Measurements from ENCODE around the gene FCRL1.

FCRL1 gene, protein sequence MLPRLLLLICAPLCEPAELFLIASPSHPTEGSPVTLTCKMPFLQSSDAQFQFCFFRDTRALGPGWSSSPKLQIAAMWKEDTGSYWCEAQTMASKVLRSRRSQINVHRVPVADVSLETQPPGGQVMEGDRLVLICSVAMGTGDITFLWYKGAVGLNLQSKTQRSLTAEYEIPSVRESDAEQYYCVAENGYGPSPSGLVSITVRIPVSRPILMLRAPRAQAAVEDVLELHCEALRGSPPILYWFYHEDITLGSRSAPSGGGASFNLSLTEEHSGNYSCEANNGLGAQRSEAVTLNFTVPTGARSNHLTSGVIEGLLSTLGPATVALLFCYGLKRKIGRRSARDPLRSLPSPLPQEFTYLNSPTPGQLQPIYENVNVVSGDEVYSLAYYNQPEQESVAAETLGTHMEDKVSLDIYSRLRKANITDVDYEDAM

DNA sequence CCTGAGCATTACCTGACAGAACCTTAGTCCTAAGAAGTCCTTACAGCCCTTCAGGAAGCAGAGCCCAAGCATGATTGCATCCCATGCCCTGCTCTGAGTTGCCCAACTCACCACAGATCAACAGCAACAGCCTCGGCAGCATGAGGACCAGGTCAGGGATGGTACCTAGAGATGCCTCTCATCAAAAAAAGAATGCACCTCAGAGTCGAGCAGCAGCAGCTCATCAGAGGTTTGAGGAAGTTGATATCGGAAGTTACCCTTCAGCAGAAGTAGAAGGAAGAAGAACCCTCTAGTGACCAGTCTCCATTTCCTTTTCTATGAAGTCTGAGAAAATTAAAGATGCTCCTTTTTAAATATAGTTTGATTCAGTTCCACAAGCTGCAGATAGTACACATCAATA is at the start of gene FCRL1:
FCRL1 (minus strand) TSS at position 225 of the 400 bp plus-strand sequence; CDS start at position 142, 83 bp downstream.
- DNase-seq (ENCODE audit: low read depth in 1 of 2, low spot score in 1 of 2), result no peak

DNA sequence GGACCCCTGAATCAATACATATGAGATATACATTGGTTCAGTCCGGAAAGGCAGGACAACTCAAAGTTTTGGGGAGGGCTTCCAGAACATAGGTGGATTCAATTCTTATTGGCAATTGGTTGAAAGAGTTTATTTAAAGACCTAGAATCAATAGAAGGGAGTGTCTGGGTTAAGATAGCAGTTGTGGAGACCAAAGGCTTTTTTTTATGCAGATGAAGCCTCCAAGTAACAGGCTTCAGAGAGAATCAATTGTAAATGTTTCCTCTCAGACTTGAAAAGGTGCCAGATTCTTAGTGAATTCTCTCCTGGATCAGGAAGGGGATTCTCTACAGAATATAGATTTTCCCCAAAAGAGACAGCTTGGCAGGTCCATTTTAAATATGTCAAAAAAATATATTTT is 48.7 kb upstream of the FCRL1 start:
- DNase-seq (ENCODE audit: low read depth in 1 of 2, low spot score in 1 of 2), result no peak

DNA sequence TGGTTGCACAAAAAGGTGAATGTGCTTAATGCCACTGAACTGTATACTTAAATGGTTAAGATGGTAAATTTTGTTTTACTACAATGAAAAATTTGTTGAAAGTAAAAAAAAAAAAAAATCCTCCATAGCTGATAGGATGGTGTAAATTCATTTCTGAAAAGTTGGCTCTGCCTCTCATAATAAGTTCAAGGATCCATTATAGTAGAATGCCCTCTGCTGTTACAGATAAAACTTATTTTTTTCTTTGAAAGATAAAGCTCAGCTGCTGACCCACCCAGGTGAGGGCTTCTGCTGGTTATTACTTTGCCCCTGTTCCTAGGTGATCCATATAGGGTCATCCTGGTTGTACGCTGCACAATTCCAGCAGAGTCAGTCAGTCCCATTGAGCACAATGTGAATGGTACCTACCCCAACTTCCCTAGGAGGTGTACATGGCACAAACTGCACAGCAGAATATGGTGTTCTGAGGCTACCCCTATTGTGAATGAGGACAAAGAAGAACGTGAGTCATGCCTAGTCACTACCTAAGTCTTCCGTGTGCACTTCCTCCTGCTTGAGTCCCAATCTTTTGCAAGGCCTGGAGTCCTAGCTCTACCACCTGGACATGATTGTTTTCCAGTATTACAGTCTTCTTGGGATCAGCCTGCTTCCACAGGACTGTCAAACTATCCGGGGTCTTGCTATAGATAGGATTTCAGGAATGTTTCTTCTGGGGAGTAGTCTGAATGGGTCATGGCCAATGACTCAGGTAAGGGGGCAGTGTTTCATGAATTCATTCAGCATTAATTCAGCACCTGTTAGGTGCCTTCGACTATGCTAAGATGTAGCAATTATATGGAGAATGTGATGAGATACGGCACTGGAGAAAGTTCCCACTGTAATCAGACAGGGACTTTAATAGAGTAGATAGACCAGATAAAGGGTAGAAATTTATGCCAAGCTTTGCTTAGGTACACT is 42.5 kb upstream of the FCRL1 start:
- DNase-seq (ENCODE audit: low read depth in 1 of 2, low spot score in 1 of 2), result no peak

DNA sequence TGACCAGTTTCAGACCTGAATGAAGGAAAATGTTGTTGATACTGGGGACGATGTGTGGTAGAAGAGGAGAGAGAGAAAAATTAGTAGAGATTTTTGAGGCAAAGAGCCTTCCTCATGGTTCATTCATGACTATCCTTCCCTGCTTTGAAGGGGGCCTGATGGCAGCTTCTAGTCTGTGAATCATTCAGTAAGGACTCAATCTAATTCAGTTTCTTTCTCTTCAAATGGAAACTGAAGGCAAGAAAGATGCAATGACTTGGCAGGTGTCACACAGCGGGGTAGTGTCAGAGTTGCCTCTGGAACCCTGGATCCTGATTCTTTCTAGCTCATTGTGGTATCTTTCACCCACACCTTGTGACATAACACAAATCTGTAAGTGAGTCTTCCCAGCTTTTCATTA is 36.6 kb upstream of the FCRL1 start:
- no peak for DNase-seq (ENCODE audit: low read depth in 1 of 2, low spot score in 1 of 2)

DNA sequence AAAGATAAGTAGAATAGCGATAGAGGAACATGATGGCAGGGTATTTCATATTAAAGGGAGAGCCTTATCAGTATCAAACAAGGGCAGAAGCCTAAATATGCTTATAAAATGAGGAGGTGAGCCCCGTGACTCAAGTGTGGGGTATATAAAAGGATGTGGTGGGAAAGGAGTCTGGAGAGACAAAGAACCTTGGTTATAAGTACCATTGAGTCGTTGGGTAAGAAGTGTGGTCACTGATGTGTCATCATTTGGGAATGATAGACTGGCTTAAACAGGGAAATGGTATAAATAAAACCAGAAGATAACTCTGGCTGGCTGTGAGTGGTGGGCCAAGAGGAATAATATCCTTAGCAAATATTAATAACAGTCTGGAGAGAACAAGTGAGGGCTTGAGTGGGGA is 32.6 kb upstream of the FCRL1 start:
- no peak for DNase-seq (ENCODE audit: low read depth in 1 of 2, low spot score in 1 of 2)

DNA sequence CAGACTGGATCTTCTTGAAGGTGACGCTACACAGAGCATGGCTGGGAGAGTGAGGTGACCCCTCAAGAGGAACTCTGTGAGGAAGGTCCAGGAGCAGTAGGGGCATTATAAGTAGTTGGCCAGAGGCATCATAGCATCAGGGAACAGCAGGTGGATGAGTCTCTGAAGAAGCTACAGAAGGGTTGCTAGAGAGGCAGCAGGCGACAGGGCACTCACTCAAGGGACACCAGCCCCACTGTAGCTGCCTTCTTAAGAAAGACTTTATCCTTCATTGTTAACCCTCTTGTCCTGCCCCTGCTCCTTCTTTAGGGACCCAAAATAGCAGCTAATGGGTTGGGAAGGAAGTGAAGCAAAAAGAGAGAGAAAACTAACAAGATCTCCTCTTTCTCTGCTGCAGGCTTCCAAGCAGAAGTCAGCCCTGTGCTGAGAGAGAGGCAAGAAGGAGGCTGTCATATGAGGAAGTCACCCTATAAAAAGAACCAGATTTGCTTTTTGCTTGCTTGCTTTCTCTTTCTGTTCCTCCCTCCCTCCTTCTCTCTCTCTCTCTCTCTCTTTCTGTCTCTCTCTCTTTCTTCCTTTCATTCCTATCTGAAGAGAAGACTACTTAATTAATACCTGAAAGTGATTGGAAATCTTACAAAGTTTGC is 29.4 kb upstream of the FCRL1 start:
- no peak for DNase-seq (ENCODE audit: low read depth in 1 of 2, low spot score in 1 of 2)

DNA sequence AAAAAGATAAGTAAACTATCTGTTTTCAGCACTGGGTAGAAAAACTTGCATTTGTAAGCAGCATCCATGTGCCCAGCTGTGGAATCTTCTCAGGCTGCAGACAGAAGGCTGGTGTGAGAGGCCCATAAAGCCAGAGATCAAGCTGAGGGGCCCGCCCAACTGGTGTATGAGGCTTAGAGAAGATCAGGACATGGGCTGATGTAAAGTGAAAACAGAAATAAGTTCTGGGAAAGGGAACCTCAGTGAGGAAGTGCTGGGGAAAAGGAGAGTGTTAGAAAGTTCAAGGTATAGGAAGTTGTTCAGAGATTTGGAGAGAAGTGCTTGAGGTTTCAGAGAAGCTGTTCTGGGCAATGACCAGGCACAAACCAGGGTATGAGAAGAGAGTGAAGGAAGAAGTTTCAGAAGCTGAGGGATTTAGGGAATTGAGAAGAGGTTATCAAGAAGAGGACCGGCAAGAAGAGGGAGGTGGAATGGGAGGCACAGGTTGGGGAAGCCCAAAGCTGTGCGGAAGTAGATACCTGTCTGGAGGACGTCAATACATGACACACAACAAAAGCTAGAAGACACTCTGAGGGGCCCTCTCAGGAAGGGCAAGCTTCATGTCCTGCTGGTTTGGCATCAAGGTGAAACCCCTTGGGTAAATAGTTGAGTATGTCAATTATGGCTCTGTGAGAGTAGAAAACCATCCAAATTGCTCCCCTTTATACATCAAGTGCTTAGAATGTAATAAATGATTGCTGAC is 24.3 kb upstream of the FCRL1 start:
- DNase-seq (ENCODE audit: low read depth in 1 of 2, low spot score in 1 of 2), result no peak

DNA sequence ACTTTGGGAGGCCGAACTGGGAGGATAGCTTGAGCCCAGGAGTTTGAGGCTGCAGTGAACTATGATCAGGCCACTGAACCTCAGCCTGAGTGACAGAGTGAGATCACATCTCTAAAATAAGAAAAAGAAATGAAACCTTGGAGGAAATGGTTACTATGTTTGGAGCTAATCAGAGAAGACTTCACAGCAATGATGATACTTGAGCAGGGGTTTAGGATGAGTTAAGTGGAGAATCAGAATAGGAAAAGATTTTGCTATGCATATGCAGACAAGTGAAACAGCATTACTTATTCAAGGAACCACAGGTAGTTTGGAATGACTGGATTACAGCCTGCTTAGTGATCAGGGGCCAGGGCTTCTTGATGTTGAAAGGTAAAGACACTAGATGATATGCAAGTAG is 23.0 kb upstream of the FCRL1 start:
- no peak for DNase-seq (ENCODE audit: low read depth in 1 of 2, low spot score in 1 of 2)

DNA sequence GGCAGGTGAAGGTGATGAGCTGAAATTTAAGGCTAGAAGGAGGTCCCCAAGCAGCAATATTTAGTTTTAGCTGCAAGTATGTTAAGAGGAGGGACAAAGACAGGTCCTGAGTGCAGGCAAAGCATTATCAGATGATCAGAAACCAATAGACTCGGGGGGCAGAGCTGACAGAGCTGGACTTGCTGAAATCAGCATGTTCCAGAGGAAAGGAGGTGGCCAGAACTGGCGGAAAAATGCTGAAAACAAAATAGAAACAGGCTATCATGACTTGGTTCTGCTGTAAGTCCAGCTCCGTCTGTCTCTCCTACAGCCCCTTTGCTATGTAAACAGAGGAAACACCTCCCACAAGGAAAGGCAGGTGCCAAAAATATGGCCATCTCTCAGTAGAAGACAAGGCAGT is 21.8 kb upstream of the FCRL1 start, which contains the start of gene CD5L:
CD5L (minus strand) TSS at position 101 of the 400 bp plus-strand sequence. CDS start 107 bp downstream, outside the sequence.
- no peak for DNase-seq (ENCODE audit: low read depth in 1 of 2, low spot score in 1 of 2)

DNA sequence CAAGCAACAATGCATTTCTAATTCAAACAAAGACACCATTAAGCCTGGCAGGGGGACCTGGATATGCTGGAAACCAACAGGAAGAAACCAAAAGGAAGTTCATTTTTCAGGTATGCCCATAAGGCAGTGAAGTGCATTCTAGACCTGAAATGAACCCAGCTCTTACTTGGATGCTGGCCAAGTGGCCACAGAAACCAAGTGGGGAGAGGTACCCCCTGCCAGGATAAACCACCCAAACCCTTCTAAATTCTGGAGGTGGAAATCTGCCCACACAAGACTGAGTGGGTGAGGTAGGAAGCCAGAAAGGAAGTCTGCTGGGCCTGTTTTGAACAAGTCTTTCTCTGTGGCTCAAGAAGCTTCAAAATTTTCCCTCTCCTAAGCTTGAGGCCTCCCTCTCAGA is 19.0 kb upstream of the FCRL1 start:
- no peak for DNase-seq (ENCODE audit: low read depth in 1 of 2, low spot score in 1 of 2)

DNA sequence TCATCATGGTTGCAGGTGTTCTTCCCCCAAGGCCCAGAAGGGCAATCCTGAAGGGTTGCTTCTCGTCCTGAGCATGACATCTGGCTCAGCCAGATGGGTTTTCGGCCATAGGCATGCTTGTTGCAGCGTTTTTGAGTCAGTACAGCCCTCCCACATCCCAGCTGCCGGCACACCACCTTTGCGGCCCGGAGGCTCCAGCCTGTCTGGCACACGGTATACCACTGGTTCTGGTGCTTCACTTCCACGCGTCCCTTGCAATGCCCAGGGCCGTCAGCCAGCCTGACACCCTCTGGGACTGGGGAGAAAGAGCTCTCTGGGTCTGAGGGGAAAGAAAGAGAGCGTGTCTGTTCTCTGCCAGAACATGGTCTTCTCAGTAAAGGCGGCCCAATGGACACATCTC is 14.5 kb upstream of the FCRL1 start:
- DNase-seq (ENCODE audit: low read depth in 1 of 2, low spot score in 1 of 2), result no peak

DNA sequence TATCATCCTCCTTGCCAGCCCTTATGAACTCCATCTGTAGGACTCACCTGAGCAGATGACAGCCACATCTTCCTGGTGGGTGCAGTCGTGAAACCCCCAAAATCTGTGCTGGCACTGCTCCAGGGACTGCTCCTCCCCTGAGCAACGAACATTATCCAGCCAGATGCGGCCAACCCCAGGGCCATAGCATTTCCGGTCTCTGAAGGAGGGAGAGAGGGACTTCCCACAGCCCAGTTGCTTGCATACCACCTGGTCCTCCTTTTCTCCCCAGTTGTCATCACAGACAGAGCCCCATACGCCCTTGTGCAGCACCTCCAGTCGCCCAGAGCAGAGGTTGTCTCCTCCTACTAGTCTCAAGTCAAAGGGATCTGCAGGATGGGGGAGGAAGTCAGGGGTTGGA is 13.2 kb upstream of the FCRL1 start:
- DNase-seq (ENCODE audit: low read depth in 1 of 2, low spot score in 1 of 2), result no peak

DNA sequence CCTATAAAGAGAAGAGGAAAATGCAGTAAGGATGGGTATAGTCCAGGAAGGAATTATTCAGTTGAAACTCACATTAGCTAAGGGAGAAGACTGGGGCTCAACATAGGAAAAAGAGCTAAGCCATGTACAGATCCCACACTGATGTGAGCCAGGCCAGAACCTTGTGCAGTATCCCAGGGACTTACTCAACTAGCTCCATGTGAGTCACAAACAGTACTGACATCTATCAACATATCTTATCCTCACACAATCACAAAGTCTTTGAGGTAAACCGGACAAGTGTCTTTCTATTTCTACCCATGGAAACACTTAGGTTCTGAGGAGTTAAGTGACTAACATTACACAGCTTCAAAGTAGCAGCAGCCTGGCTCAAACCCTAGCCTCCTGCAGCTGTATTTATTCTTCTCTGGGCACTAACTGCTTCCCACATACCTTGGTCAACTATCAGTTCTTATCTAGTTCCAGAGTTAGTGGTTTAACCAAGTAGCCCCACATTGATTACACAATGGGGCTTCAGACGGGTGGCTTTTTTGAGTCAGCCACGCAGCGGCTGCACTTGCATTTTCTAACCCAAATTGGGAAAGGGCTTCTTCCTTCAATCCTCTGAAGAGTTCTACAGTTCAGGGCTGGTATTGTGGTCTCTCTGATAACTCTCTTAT is 12.2 kb upstream of the FCRL1 start:
- no peak for DNase-seq (ENCODE audit: low read depth in 1 of 2, low spot score in 1 of 2)

DNA sequence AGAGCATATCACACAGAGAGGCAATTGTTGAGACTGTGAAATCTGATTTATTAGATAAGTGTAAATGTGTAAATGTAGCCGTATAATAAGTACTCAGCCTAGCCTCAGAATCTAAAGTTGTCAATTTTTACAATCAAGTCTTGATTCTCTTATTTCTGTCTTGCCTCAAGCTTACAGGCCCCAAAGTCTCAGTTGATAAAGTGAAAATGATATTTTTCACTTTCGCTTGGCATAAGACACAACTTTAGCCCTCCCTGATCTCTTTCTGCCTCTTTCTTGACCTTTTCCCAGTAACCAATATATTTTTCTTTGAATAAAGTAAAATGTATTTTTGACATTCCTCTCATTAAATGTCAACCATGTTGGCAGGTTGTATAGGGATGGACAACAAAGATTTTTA is 11.0 kb upstream of the FCRL1 start:
- no peak for DNase-seq (ENCODE audit: low read depth in 1 of 2, low spot score in 1 of 2)

DNA sequence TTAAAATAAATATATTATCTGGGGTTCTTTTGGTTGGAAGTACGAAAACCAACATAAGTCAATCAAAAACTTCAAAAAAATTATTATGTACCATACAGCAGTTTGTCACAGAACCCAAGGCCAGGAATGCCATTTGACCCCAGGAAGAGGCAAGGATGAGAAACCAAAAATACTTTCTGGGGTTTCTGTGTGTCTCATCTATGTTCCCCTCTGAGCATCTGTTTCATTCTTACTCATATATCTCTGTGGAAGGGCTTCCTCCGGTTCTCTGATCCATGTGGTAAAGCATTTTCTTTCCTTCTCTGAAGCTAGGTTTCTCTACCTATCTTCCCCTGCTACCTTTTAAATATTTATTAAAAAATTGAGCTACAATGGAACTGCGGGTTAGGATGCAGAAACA is 9.8 kb upstream of the FCRL1 start:
- DNase-seq (ENCODE audit: low read depth in 1 of 2, low spot score in 1 of 2), result no peak

DNA sequence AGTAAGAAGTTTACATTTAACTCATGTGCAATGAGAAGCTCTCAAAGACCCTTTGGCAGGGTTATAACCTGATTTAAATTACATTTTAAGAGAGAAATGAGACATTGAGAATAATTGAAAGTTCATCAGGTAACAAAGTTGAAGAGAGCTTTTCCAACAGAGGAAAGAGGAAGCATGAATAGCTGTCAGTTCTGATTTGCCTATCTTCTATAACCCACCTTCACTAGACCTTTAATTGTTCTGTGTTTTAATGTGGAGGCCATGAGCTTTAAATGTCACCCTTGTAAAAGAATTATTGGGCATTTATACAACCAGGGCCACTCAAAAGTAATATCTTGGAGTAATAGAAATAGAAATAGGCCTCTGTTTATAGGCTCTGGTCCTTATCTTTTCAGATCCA is 9.3 kb upstream of the FCRL1 start:
- no peak for DNase-seq (ENCODE audit: low read depth in 1 of 2, low spot score in 1 of 2)

DNA sequence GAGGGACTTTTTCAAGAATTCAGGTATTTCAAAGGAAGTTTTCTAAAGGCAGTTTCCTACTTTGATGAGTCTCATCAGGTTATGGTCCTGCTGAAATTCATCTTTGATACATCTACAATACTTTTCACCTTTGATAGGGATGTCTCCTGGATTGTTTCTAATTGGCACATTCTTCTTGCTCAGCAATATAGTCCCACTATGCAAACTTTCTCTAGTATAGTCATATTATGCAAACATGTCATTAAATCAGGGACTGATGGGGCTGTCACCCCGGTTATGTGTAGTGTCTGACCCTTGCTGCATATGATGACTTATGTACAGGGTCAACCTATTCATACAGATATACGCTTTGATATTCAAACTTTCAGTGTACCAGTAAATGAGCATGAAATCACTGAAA is 379 bp upstream of the FCRL1 start:
- DNase-seq (ENCODE audit: low read depth in 1 of 2, low spot score in 1 of 2), result no peak

DNA sequence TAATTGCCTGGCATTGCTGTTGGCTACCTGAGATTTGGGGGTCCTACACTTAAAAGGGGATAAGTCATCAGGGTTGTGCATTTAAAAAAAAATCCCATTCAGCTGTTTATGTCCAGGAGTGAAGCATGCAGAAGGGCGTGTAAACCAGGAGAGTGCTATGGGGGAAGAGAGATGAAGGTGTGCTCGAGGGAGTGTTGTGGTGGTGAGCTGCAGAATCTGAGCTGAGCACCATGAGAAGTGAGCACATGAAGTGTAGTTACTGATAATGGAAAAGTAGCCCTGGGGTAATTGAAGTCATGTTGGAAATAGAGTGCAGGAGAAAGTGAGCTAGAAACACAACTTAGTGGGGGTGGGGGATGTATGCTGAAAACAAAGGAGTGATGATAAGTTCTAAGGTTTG is 705 bp downstream of the FCRL1 start:
- DNase-seq (ENCODE audit: low read depth in 1 of 2, low spot score in 1 of 2), result no peak

DNA sequence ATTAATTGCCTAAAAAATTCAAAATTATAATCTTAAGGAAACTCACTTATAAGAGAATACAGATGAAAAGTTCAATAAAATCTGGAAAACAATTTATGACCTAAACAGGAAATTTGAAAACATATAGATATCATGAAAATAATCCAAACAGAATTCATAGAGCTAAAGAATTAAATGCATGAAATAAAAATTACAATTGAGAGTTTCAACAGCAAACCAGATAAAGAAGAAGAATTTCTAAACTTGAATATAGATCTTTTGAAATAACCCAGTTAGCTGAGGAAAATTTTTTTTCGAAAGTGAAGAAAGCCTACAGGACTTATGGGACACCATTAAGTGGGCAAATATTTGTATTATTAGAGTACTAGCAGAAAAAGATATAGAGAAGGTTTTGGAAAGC is 6.7 kb downstream of the FCRL1 start:
- DNase-seq (ENCODE audit: low read depth in 1 of 2, low spot score in 1 of 2), result no peak

DNA sequence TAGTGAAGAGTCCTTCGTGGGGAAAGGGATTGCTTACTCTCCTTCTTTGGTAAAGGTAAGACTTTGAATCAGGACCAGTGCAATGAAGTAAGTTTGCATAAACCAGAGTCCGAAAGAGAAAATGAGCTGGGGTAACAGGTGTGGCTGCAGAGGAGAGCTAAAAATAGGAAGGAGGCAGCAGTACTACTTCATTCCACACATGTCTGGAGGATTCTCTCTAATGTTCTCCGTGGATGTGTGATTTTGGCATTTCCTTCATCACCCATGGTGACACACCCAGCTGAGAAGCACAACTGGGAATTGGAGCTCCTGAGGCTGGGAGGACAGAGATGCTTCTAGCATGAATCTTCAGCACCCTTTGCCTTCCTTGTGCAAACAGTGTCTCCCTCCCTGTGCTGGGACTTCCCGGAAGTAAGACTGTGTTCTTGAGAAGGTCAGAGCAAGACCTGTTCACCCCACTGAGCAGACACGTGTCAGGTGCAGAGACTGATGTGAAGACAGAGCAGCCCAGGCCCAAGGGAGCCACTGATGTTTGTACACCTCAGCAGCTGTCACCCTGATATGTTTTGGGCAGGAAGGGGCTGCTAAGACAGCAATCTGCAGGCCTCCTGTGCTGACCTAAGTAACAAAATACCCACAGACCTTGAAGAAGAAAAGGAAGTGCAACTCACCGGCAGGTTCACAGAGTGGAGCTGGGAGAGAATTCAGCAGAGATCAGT is 13.3 kb downstream of the FCRL1 start:
- no peak for DNase-seq (ENCODE audit: low read depth in 1 of 2, low spot score in 1 of 2)
